HCT116 (cell line): ENCODE data around the gene CSTPP1.

Source experiments
- CTCF ChIP-seq, 3 experiments: fragments of 200-600 bp in 1 of 3; sonication (generic) in 1 of 3; IDR thresholded peaks in 2 of 3; conservative IDR thresholded peaks in 1 of 3; 2 replicates each; pipeline ENCODE4 v1.5.1; 2012 to 2017; ENCODE audit warnings: low read depth in 2 of 3, low read length in 2 of 3, antibody characterized with exemption in 1 of 3, borderline replicate concordance in 1 of 3, control low read depth in 1 of 3, mild to moderate bottlenecking in 1 of 3, mixed read lengths in 1 of 3, mixed run types in 1 of 3, moderate library complexity in 1 of 3; ENCODE audit not compliant: insufficient read depth in 1 of 3
- EZH2phosphoT487 ChIP-seq: fragments of 200-600 bp; IDR thresholded peaks from 2 replicates; pipeline ENCODE4 v1.6.1; 2018; ENCODE audit warnings: antibody characterized with exemption, borderline replicate concordance
- POLR2A ChIP-seq: IDR thresholded peaks from 2 replicates; pipeline ENCODE4 v1.7.0; 2011; ENCODE audit warnings: borderline replicate concordance; ENCODE audit not compliant: insufficient read depth, insufficient read length; ENCODE audit errors: extremely low read depth
- POLR2AphosphoS5 ChIP-seq: IDR thresholded peaks from 2 replicates; pipeline ENCODE4 v1.6.1; 2011; ENCODE audit warnings: mild to moderate bottlenecking, low read depth, low read length, moderate library complexity
- RAD21 ChIP-seq: IDR thresholded peaks from 2 replicates; pipeline ENCODE4 v1.6.1; 2012; ENCODE audit warnings: low read depth, mild to moderate bottlenecking
- REST ChIP-seq: IDR thresholded peaks from 2 replicates; pipeline ENCODE4 v1.6.1; 2012; ENCODE audit warnings: low read depth
- TCF7L2 ChIP-seq: IDR thresholded peaks from 2 replicates; pipeline ENCODE4 v1.7.0; 2011; ENCODE audit warnings: borderline replicate concordance, inconsistent platforms; ENCODE audit not compliant: insufficient read depth, insufficient read length; ENCODE audit errors: extremely low read depth

GRCh38 chr11:46888636-46889035 lies 47.9 kb upstream of the CSTPP1 start:
- TF ChIP-seq POLR2A (no peak), CTCF (IDR thresholded peaks at IDR 0.05 in 2 of 3, conservative IDR thresholded peaks at IDR 0.05 in 1 of 3; ENCODE audit: borderline replicate concordance in 1 of 3, insufficient read depth in 1 of 3, low read depth in 2 of 3, low read length in 2 of 3) (no peak), EZH2phosphoT487 (no peak), REST (no peak), POLR2AphosphoS5 (no peak), TCF7L2 (no peak), RAD21 (no peak)
